IMR-90 (cell line): ENCODE measurements around the gene IQCF6. TPM values are rescaled to one million over a fixed set of nuclear protein-coding genes. Genes with fewer than 3 reads are reported as not detected.

Source experiments
- ATAC-seq: fragments of 200-7000 bp; cut with Tn5 transposase; 2 replicates; pipeline ENCODE4 v1.9.1; 2020; ENCODE audit warnings: low read depth, mild to moderate bottlenecking, moderate library complexity
- BruUV-seq: library from RNA; stranded (reverse); fragments of 400-500 nt; replicated peaks from 2 replicates; lab custom pipeline; 2021; lab: Mats Ljungman, UMichigan
- CTCF ChIA-PET: fragments of 300-600 bp; formaldehyde crosslinking; extraction: SDS; loops from one replicate; lab custom pipeline; 2021; ENCODE audit warnings: antibody characterized with exemption; lab: Yijun Ruan, JAX
- POLR2A ChIA-PET: fragments of 300-600 bp; sonication (Branson Sonifier 250); formaldehyde crosslinking; loops from one replicate; lab custom pipeline; 2022; ENCODE audit warnings: antibody characterized with exemption; ENCODE audit not compliant: unreplicated experiment; lab: Charles Lee
- DNase-seq: peaks from one replicate; pipeline ENCODE4 v3.0.0; 2013
- H2AFZ ChIP-seq: replicated peaks from 2 replicates; pipeline ENCODE3; 2013; ENCODE audit warnings: low read length, mild to moderate bottlenecking; ENCODE audit not compliant: poor library complexity
- H2AK5ac ChIP-seq: 2 replicates; pipeline ENCODE4 v1.6.1; 2013; ENCODE audit warnings: low read depth, low read length, inconsistent platforms
- H2AK9ac ChIP-seq: replicated peaks from 2 replicates; pipeline ENCODE3; 2013; ENCODE audit warnings: mild to moderate bottlenecking, low read depth, low read length, moderate library complexity; ENCODE audit not compliant: poor library complexity
- H2BK120ac ChIP-seq: 2 replicates; pipeline ENCODE4 v1.6.1; 2013; ENCODE audit warnings: low read depth, low read length, inconsistent platforms
- H2BK15ac ChIP-seq: 3 replicates; pipeline ENCODE4 v1.6.1; 2013; ENCODE audit warnings: low read depth, low read length, inconsistent platforms
- H2BK20ac ChIP-seq: 2 replicates; pipeline ENCODE4 v1.6.1; 2013; ENCODE audit warnings: low read depth, mild to moderate bottlenecking, inconsistent platforms, low read length, moderate library complexity
- H2BK5ac ChIP-seq: 2 replicates; pipeline ENCODE4 v1.6.1; 2013; ENCODE audit warnings: mild to moderate bottlenecking, low read depth, low read length, inconsistent platforms; ENCODE audit not compliant: poor library complexity, severe bottlenecking
- H3K14ac ChIP-seq: replicated peaks from 2 replicates; pipeline ENCODE4 v1.6.1; 2013; ENCODE audit warnings: low read depth, low read length, inconsistent platforms
- H3K18ac ChIP-seq: 2 replicates; pipeline ENCODE4 v1.6.1; 2013; ENCODE audit warnings: low read depth, low read length, control low read depth
- H3K23ac ChIP-seq: 2 replicates; pipeline ENCODE4 v1.6.1; 2013; ENCODE audit warnings: low read depth, low read length, inconsistent platforms
- H3K27ac ChIP-seq: 2 replicates; pipeline ENCODE4 v1.5.1; 2013; ENCODE audit warnings: mild to moderate bottlenecking, control low read depth, low read length; ENCODE audit not compliant: insufficient read depth
- H3K27me3 ChIP-seq: 2 replicates; pipeline ENCODE4 v1.6.1; 2013; ENCODE audit warnings: low read length; ENCODE audit not compliant: control insufficient read depth, insufficient read depth
- H3K36me3 ChIP-seq: 2 replicates; pipeline ENCODE4 v1.6.1; 2013; ENCODE audit warnings: low read length, mixed read lengths; ENCODE audit not compliant: control insufficient read depth, insufficient read depth
- H3K4ac ChIP-seq: 2 replicates; pipeline ENCODE4 v1.6.1; 2013; ENCODE audit warnings: low read depth, low read length, inconsistent platforms
- H3K4me1 ChIP-seq: 2 replicates; pipeline ENCODE4 v1.6.1; 2013; ENCODE audit warnings: low read length, mixed read lengths; ENCODE audit not compliant: control insufficient read depth, insufficient read depth
- H3K4me2 ChIP-seq: 2 replicates; pipeline ENCODE4 v1.6.1; 2013; ENCODE audit warnings: low read depth, mild to moderate bottlenecking, control low read depth, low read length, moderate library complexity
- H3K4me3 ChIP-seq: 2 replicates; pipeline ENCODE4 v1.5.1; 2013; ENCODE audit warnings: low read depth, mild to moderate bottlenecking, control low read depth, low read length, moderate library complexity; ENCODE audit not compliant: insufficient read depth
- H3K56ac ChIP-seq: 2 replicates; pipeline ENCODE4 v1.6.1; 2013; ENCODE audit warnings: low read length, inconsistent platforms; ENCODE audit not compliant: insufficient read depth; ENCODE audit errors: extremely low read depth
- H3K79me1 ChIP-seq, 2 experiments: 2 replicates each; pipeline ENCODE4 v1.6.1; 2013; ENCODE audit warnings: low read length in 2 of 2, inconsistent platforms in 1 of 2, low read depth in 1 of 2
- H3K9ac ChIP-seq: 2 replicates; pipeline ENCODE4 v1.6.1; 2013; ENCODE audit warnings: low read depth, low read length, control low read depth
- H3K9me1 ChIP-seq: 2 replicates; pipeline ENCODE4 v1.6.1; 2013; ENCODE audit warnings: low read length, inconsistent platforms; ENCODE audit not compliant: insufficient read depth
- H3K9me3 ChIP-seq: 2 replicates; pipeline ENCODE4 v1.6.1; 2013; ENCODE audit warnings: low read length; ENCODE audit not compliant: control insufficient read depth, insufficient read depth
- H4K20me1 ChIP-seq: 2 replicates; pipeline ENCODE4 v1.6.1; 2013; ENCODE audit warnings: low read length, inconsistent platforms; ENCODE audit not compliant: insufficient read depth
- H4K5ac ChIP-seq: 2 replicates; pipeline ENCODE4 v1.6.1; 2013; ENCODE audit warnings: mild to moderate bottlenecking, low read depth, low read length, control low read depth
- H4K8ac ChIP-seq, 2 experiments: 2 replicates each; pipeline ENCODE4 v1.6.1; 2013; ENCODE audit warnings: low read depth in 2 of 2, low read length in 2 of 2, control low read depth in 1 of 2, inconsistent platforms in 1 of 2
- H4K91ac ChIP-seq: 2 replicates; pipeline ENCODE4 v1.6.1; 2013; ENCODE audit warnings: low read depth, low read length, inconsistent platforms; ENCODE audit not compliant: insufficient read depth
- BHLHE40 ChIP-seq: fragments of 150-350 bp; IDR thresholded peaks from 2 replicates; pipeline ENCODE4 v1.6.1; 2016; ENCODE audit warnings: mild to moderate bottlenecking, low read depth, low read length
- FOS ChIP-seq: fragments of 150-350 bp; IDR thresholded peaks from 2 replicates; pipeline ENCODE4 v1.6.1; 2016; ENCODE audit warnings: low read depth, low read length
- MAZ ChIP-seq: IDR thresholded peaks from 2 replicates; pipeline ENCODE4 v1.6.1; 2012; ENCODE audit warnings: low read depth, mild to moderate bottlenecking, low read length, improper control_type of control experiment, moderate library complexity, borderline replicate concordance
- MXI1 ChIP-seq: IDR thresholded peaks from 2 replicates; pipeline ENCODE4 v1.6.1; 2012; ENCODE audit warnings: low read depth, mild to moderate bottlenecking, low read length, moderate library complexity, borderline replicate concordance
- RCOR1 ChIP-seq: IDR thresholded peaks from 2 replicates; pipeline ENCODE4 v1.6.1; 2012; ENCODE audit warnings: mild to moderate bottlenecking, low read length, improper control_type of control experiment; ENCODE audit not compliant: insufficient replicate concordance
- RFX5 ChIP-seq: IDR thresholded peaks from 2 replicates; pipeline ENCODE4 v1.8.0; 2012; ENCODE audit warnings: low read depth, mild to moderate bottlenecking, low read length, moderate library complexity
- whole genome bisulfite sequencing, 2 experiments: methylation state at CpG; one replicate each; pipeline versions ENCODE4 v1.1.5 to v1.1.7; 2013; ENCODE audit warnings: missing lambda C conversion rate in 2 of 2; ENCODE audit not compliant: insufficient read length in 1 of 2; ENCODE audit errors: extremely low coverage in 2 of 2; 5-methylcytosine and 5-hydroxymethylcytosine counted together
- dilution Hi-C: fragments of 300-500 bp; cut with HindIII; formaldehyde crosslinking; loops from one replicate; pipeline ENCODE4 v1.14.3; 2018; ENCODE audit warnings: low sequenced_read_pairs; ENCODE audit not compliant: unreplicated experiment
- in situ Hi-C: fragments of 300-500 bp; cut with MboI; formaldehyde crosslinking; loops from 3 replicates; pipeline ENCODE4 v1.14.3; 2019; ENCODE audit warnings: low sequenced_read_pairs, inconsistent platforms, mixed read lengths
- intact Hi-C: fragments of 100-400 bp; cut with micrococcal nuclease; formaldehyde crosslinking; loops from 2 replicates; pipeline ENCODE4 v1.10.0; 2022
- polyA plus RNA-seq, 3 experiments: library from polyadenylated mRNA; depleted of rRNA; stranded (reverse); fragments of >200 nt; gene quantifications; 2 replicates each; pipeline ENCODE4 v1.2.3, GENCODE V29; 2012; ENCODE audit warnings: low replicate concordance in 1 of 3
- total RNA-seq: library from RNA; depleted of rRNA; stranded (reverse); fragments of >200 nt; gene quantifications from 2 replicates; pipeline ENCODE4 v1.2.3, GENCODE V29; 2012
- TF ChIP-seq, protein P1 (sequence below): fragments of 150-350 bp; IDR thresholded peaks from 2 replicates; pipeline ENCODE4 v1.6.1; 2017; ENCODE audit warnings: mild to moderate bottlenecking, antibody characterized with exemption, low read length, low read depth
- TF ChIP-seq, protein P2 (sequence below): fragments of 150-350 bp; IDR thresholded peaks from 2 replicates; pipeline ENCODE4 v1.6.1; 2016; ENCODE audit warnings: low read depth, mild to moderate bottlenecking, low read length, moderate library complexity, borderline replicate concordance

IQCF6 gene
- total and polyA plus RNA-seq, 2 of the 4 experiments (the other 2 are of a cell fraction), result not detected

GRCh38 chr3:51778554-51778953 lies 483 bp downstream of the IQCF6 start:
- Histone ChIP-seq H2BK5ac (no peak overlapping the region), H3K27ac (no peak overlapping the region), H3K36me3 (no peaks in the 10 kb centered on the region), H2BK15ac (no peak overlapping the region), H3K18ac (no peak overlapping the region), H3K14ac (no peak overlapping the region), H4K8ac (no peak overlapping the region), H2AFZ (no peak overlapping the region), H3K23ac (no peak overlapping the region), H3K4me2 (no peak overlapping the region), H2AK9ac (no peak overlapping the region), H4K5ac (no peak overlapping the region), H3K27me3 (peaks cover 2% of the 10 kb centered on the region; the same call in 1 of the 2 replicates), H3K4me3 (no peak overlapping the region), H3K9me3 (no peaks in the 10 kb centered on the region), H2BK120ac (no peak overlapping the region), H3K9ac (no peak overlapping the region), H3K56ac (no peak overlapping the region), H3K9me1 (no peaks in the 10 kb centered on the region), H2BK20ac (no peak overlapping the region), H3K79me1 (no peaks in the 10 kb centered on the region), H3K4ac (no peak overlapping the region), H3K4me1 (no peaks in the 10 kb centered on the region), H2AK5ac (no peak overlapping the region), H4K91ac (no peak overlapping the region), H4K20me1 (no peaks in the 10 kb centered on the region)
- BruUV-seq, result no TSS peak
- intact Hi-C loops, result no loop called here
- whole genome bisulfite sequencing, 2 experiments, result 80% methylated on average over 14 of the region's 17 CpGs; no CpG with 5 or more reads in 1 of the 2 experiments
- TF ChIP-seq MXI1 (no peak), MAZ (no peak), FOS (no peak), BHLHE40 (no peak), RCOR1 (no peak), RFX5 (no peak)
- TF ChIP-seq, protein P1, sequence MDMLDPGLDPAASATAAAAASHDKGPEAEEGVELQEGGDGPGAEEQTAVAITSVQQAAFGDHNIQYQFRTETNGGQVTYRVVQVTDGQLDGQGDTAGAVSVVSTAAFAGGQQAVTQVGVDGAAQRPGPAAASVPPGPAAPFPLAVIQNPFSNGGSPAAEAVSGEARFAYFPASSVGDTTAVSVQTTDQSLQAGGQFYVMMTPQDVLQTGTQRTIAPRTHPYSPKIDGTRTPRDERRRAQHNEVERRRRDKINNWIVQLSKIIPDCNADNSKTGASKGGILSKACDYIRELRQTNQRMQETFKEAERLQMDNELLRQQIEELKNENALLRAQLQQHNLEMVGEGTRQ, result no peak
- TF ChIP-seq, protein P2, sequence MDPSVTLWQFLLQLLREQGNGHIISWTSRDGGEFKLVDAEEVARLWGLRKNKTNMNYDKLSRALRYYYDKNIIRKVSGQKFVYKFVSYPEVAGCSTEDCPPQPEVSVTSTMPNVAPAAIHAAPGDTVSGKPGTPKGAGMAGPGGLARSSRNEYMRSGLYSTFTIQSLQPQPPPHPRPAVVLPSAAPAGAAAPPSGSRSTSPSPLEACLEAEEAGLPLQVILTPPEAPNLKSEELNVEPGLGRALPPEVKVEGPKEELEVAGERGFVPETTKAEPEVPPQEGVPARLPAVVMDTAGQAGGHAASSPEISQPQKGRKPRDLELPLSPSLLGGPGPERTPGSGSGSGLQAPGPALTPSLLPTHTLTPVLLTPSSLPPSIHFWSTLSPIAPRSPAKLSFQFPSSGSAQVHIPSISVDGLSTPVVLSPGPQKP, result no peak
- in situ Hi-C loops, result loop anchor here (25.0 kb wide), 1 partner anchor 266 kb away; the partner anchor contains the start of gene DCAF1
- ChIA-PET POLR2A (interaction anchor here (0.6 kb wide), 1 partner anchor 500 kb away, joined by 4 read pairs; the partner anchor contains the start of gene WDR82), CTCF (no interaction called here)
- ATAC-seq (no peak), DNase-seq (no peak)
- dilution Hi-C loops, result no loop called here
